HG02763 (cell line): ENCODE measurements around the gene TMEM63C.

Source experiments
- ATAC-seq: cut with Tn5 transposase; IDR thresholded peaks from one replicate; pipeline ENCODE4 v1.9.1; 2021; ENCODE audit warnings: mild to moderate bottlenecking, moderate library complexity; ENCODE audit not compliant: unreplicated experiment

The TMEM63C gene

DNA sequence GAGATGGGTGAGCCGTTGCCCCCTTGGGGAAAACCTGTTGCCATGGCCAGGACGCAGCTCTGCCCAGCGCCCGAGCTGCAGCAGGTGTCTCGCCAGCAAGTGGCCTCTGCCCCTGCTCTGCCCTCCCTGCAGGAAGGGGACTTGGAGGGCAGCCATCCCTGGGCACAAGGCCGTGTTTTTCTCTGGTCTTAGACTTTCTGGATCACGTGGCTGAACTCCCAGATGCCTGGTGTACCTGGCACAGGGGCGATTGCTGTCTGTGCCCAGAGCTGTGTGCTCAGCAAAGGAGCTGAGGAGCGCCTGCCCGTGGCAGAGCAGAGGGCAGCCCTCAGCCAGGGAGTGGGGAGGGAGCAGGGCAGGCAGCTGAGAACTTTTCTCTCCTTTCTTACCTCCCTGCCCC is 38.0 kb downstream of the TMEM63C start:
- ATAC-seq: no peak

DNA sequence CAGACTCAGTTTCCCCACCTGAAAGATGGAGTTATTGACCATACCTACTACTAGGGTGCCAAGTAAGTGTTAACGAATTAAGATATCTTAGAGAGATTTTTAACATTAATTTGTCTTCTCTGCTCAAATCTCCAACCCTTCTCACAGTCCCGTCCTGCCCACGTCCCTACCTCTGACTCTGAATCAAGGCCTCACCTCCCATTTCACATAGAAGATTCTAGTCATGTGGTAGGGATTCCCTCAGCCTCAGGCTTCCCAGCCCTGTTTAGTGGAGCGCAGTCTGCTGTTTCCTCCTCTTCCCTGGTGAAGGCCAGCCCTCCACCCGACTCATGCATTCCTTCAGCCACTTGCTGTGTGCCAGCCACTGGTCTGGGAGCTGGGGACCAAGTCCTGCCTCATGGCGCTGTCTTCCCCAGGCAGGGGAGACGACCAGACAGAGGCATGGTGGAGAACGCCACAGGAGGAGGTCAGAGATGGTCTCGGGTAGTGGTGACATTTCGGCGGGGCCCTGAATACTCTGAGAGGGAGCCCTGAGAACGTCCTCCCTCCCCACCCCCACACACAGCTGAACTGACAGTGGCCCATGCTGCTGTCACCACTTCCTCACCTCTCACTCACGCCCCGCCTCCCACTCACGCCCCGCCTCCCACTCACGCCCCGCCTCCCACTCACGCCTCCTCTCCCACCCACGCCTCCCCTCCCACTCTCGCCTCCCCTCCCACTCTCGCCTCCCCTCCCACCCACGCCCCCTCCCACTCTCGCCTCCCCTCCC is 38.8 kb downstream of the TMEM63C start:
- no peak for ATAC-seq

DNA sequence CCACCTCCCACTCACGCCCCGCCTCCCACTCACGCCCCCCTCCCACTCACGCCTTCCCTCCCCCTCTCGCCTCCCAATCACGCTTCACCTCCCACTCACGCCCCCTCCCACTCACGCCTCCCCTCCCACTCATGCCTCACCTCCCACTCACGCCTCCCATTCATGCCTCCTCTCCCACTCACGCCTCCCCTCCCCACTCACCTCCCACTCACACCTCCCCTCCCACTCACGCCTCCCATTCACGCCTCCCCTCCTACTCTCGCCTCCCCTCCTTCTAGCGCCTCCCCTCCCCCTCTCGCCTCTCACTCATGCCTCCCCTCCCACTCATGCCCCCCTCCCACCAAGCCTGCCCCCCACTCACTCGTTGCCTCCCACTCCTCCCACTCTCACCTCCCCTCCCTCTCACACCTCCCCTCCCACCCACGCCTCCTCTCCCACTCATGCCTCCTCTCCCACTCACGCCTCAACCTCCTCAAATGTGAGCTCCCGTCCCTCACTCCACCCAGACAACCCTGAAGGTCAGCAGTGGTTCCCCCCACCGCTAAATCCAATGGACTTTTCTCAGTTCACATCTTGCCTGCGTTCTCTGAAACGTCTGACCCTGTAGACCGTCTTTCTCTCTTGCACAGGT is 39.8 kb downstream of the TMEM63C start:
- ATAC-seq: no peak

DNA sequence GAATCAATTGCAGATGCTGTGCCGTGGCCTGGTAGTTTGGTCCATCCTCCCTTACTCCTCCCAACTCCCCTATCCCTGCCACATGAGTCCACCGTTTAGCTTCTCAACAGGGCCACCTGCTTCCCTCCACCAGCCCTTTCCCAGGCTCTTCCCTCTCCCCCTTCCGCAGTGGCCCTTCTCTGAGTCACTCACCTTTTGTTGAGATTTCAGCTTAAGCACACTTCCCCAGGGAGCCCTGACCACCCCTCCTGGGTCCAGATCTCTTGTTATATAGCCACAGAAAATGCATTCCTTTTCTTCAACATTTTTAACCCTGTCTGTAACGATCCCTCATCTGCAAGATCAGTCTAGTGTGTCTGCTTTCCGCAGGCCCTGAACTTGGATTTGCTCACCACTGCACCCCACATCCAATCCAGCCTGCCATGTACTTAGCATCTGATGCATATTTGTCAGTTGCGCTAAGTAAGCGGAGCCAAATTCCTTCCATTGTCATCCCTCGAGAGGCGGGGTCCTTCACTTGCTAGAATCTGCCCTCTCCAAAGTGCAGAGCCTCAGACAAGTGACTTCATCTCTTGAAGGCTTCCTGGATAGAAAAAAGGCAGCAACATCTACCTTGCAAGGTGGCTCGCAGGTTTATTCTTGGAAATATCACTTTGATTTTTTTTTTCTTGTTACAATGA is 41.1 kb downstream of the TMEM63C start:
- ATAC-seq: no peak

DNA sequence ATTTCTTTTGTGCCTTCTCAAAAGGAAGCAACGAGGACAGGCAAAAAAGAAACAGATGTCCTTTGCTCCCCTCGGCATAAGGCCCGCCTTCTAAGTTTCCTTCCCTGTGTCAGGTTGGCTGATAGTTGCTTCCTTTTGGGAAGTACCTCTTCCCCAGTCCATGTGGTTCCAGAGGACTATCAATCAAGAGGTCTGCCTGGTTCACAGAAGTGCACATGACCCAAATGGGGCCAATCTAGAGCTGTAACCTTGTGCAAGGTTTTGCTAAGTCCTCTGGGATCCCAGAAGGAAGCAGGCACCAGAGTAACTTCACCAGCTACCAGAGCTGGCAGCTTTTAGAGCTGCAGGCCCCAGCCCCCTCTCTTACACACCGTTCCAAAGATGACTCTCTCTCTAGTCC is 42.6 kb downstream of the TMEM63C start:
- no peak for ATAC-seq

DNA sequence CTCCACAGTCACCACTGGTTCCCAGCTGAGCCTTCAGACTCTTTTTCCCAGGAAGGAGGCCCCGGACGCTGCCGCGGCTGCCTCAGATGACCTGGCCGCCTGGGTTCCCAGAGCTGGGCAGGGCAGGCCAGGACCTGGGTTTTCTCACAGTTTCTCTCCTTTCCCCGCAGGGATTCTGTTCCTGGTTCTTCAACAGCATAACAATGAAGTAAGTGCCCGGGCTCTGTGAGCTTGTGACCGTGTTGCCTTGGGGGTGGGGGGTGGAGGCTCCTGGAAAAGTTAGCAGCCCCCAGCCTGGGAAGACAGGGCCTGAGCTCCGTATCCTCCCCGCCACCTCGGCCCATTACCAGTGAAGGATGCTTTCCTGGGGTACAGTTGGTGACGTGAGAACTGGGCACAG is 43.7 kb downstream of the TMEM63C start:
- no peak for ATAC-seq

DNA sequence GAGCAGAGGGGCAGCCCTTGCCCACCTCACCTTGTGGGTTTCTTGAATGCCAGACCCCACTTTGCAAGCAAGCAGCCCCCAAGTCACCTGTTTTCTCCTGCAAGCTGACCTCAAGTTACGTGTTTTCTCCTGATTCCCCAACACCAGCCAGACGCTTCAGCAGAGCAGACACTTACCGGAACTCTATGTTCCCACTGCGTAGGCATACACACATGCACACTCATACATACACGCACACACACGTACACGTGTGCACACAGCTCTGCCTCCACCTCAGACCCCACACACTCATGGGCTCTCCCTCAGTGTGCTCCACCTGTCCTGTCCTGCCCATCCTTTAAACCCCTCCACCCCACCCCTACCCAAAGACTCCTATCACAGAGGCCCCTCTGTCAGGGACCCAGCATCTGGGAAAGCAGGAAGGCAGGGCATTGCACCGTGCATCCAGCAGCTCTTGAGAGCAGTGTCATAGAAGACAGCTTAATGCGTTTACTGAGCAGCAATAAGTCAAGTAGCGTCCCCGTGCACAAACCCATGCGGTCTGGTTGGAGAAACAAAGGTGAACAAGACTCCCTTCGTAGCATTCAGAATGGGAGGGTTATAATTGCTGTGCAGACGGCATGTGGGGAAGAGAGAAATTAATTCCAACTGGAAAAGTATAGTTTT is 44.4 kb downstream of the TMEM63C start:
- ATAC-seq: no peak

DNA sequence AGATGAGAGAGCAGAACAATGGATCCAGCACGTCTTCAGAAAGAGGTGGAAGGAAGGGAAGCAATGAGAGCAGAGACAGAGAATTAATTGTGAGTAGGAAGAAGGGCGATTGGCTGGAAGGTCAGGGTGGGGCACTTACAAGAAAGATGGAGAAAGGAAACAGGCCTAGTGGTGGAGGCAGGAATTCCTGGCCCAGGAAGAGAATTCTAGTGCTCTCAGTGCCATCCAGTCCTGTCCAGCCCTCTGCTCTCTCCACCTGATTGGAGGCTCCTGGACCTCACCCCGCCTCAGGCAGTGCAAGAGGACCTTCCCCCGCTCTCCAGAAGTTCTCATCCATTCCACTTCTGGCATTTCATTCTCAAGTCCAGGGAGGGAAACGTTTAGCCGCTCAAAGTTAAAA is 46.5 kb downstream of the TMEM63C start:
- ATAC-seq: no peak

DNA sequence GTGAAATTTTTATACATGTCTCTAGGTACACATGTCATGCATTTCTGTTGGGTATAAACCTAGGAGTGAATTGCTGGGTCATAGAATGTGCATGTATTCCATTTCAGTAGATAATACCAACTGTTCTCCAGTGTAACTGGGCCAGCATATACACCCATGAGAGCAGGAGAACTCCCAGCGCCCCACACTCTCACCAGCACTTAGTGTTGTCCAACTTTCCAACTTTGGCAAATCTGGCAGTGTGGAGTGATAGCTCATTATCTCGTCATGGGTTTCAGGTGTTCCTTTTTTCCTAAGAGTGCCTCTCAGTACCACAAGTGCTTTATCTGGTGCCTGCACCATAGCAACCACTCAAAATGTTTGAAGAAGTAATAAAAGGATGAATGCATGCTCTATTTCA is 49.3 kb downstream of the TMEM63C start:
- no peak for ATAC-seq

DNA sequence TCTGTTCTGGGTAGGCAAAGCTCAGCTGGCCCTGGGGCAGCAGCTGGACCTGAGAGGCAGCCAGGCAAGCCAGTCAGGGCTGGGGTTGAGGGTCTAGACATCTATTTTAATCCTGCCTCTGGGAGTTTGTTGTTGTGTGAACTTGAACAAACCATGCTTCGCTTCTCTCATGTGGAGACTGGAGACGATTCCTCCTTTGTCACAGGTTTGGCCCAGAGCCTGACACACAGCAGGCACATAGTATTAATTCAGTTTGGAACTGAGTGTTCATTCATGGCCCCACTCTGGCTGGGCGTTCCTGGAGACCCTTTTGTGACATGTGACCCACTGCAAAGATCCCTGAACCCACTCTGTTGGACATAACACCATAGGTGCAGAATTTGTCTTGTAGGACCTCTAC is 50.1 kb downstream of the TMEM63C start:
- no peak for ATAC-seq

DNA sequence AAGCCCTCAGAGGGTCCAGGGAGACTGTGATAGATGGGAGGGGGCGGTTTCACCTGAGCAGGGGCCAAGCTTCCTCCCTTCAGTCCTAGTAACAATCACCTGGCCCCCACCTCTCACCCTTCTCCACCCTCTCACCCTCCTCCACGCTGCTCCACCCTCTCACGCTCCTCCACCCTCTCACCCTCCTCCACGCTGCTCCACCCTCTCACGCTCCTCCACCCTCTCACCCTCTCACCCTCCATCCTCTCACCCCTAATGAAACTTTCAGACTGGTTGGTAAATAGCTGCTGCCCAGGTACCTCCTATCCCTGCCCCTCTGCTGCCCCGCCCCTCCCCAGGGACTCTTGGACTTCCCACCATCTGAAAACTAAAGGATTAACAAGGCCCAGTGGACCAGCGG is 55.2 kb downstream of the TMEM63C start:
- ATAC-seq: no peak

DNA sequence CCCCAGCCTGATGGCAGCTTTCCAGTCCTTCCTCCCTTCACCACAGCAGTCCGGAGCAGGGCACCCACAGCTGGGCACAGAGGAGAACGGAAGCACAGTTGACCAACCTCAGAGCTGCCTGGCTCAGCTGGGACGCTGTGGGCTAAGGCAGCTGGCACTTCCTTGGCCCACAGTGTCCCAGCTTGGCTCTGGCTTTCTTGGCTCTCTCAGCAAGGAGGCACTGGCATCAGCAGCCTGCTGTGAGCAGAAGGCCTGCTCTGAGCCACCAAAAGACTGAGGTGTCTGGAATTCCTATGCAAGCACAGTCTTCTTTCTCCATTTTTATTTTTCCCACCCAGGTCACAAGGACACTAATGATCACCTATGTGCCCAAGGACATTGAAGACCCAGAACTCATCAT is 56.8 kb downstream of the TMEM63C start:
- no peak for ATAC-seq

DNA sequence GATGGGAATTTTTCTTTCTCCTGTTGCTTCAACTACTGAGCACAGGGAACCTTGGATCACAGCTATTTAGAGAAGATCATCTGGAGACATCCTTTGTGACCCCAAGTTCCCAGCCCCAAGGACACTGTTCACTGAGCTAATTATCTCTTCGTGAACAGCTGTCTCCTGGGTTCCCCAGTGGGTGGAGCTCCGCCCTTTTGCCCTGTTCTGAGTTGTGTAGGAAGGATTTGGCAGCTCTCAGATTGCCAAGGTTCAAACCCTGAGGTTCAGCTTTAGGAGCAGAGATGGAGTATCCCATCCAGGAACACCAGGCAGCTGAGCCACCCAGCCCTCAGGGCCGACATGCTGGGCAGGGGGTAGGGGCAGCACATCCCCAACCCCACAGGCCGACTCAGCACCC is 57.4 kb downstream of the TMEM63C start:
- no peak for ATAC-seq

DNA sequence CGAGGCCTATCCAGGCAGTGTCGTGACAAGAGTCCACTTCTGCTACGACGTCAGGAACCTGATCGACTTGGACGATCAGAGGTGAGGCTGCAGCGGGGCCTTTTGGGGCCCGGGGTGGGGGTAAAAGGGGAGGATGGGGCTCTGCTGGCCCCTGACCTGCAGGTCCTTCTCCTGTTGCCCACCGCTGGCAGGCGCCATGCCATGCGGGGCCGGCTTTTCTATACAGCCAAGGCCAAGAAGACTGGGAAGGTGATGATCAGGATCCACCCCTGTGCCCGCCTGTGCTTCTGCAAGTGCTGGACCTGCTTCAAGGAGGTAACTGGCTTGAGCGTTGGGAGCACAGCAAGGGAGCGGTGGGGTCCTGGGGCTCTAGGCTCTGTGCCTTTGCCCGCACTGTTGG is 57.8 kb downstream of the TMEM63C start:
- no peak for ATAC-seq

DNA sequence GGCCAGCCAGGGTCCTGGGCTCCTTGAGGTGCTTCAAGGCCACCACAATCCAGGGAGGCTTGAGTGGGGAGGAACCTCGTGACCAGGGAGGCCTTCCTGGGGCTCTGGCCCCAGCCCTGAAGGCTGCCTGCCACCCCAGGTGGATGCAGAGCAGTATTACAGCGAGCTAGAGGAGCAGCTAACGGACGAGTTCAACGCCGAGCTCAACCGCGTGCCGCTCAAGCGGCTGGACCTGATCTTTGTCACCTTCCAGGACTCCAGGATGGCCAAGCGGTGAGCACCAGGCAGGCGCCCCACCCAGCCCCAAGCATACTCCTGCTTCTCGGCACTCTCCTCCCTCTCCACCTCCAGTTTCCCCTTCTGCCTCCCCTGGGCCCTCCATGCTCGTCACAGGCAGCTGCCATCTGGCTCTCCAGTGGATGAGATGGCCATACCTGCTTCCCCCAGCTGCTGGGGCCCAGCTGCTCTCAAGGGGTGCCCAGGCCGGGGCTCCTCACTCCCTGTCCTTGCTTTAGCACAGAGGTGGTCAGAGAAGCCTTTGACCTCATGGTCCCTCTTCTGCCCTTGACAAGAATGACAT is 58.8 kb downstream of the TMEM63C start:
- no peak for ATAC-seq

DNA sequence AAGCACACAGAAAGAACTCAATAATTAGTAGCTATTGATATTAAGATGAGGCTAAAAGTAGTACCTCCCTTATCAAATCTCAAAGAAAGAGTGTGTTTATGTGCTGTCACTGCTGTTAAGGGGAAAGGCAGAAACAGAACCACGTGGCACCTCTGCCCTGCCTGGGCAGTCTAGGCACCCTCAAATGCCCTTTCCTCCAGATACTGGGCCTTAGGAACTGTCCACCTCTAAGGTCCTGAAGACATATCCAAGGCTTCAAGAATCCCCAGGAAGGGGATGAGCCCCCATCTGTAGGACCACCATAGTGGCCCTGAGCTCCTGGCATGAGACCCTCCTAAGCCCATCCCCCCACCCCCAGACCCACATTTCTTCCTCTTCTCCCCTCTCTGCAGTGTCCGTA is 60.4 kb downstream of the TMEM63C start:
- ATAC-seq: no peak

DNA sequence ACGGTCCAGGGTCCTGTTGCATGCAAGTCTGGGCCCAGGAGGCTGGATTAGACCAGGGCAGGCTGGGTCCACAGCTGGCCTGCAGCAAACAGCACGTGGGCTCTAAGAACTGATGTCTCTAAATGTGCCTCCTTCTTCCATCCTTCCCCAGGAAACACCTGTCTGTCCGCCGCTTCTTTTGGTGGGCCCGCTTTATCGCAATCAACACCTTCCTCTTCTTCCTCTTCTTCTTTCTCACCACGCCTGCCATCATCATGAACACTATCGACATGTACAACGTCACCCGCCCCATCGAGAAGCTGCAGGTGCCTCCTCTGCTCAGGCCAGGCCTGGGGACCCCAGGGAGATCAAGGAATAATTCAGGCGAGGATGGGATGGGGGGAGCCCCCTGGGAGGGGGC is 61.2 kb downstream of the TMEM63C start:
- no peak for ATAC-seq

DNA sequence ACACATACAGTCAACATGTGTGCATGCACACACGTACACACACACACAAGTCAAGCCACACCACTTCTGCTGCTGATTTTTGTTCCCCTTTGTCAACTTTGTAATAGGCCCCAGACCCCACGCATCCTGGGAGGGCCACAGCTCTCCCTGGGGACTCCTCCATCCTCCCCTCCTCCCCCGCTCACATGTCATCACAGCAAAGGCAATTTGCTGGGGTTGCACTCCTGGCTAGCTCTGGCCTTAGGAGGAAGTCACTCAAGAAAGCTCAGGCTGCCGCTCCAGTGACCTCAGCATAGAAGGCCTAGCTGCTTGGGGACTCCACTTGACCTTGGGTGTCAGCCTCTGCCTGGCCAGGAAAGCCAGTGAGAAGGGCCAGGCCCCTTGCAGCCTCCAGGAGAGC is 62.3 kb downstream of the TMEM63C start:
- no peak for ATAC-seq

DNA sequence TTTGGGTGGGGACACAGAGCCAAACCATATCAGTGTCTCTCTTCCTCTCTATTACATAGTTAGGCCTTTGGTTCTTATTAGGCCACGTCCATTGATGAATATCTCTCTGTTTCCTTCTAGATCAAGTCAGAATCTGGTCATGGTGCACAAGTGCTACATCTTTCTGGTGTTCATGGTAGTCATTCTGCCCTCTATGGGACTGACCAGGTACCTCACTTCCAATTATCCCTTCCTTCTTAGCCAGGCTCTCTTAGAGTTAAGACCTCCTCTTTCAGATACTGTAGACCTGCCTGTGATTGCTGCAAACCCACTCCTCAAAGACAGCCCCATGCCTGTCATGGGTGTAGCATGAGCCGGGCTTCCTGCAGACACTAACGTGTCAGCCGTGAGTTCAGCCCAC is 64.2 kb downstream of the TMEM63C start:
- no peak for ATAC-seq

DNA sequence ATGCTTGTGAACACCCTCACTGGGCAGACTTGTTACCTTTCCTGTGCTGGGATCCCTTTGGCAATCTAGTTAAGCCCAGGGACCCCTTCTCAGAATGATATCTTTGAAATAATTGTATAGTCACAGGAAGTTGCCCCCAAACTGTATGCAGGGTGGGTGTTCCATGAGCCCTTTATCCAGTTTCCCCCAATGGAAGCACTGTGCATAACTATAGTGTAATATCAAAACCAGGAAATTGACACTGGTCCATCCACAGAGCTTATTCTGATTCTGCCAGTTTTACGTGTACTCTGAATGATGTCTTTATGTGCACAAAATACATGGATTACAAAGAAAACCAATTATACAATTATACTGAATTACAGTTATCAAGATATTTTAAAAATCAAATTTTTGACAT is 65.2 kb downstream of the TMEM63C start:
- no peak for ATAC-seq

DNA sequence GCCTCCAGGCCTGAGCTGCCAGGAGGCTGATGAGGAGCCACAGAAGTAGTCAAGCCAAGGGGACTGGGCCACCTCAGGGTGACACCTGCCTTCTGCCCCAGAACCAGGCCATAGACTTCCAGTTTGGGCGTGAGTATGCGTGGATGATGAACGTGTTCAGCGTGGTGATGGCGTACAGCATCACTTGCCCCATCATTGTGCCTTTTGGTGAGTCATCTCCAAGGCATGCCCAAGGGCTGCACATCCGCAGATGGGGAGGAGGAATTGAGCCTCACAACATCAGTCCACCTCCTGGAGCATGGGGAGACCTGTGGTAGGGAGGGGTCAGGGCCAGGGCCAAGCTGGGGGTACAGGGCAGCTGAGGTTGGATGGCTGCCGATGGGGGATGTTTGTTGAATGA is 67.1 kb downstream of the TMEM63C start:
- ATAC-seq: no peak
